HCT116 (cell line): ENCODE results near the gene PTPRA. TPM values are rescaled to one million over a fixed set of nuclear protein-coding genes. Genes with fewer than 3 reads are reported as not detected.

ENCODE experiments used
- ATAC-seq: fragments of 200-7000 bp; cut with Tn5 transposase; 2 replicates; pipeline ENCODE4 v1.9.1; 2020; ENCODE audit warnings: mild to moderate bottlenecking, moderate library complexity
- BruUV-seq: library from RNA; stranded (reverse); fragments of 400-500 nt; replicated peaks from 2 replicates; lab custom pipeline; 2021; lab: Mats Ljungman, UMichigan
- CTCF ChIA-PET: fragments of 300-600 bp; sonication (Branson Sonifier 250); formaldehyde crosslinking; loops from one replicate; lab custom pipeline; 2021; ENCODE audit warnings: antibody characterized with exemption; lab: Charles Lee
- POLR2A ChIA-PET: fragments of 300-600, 350-600 bp; sonication (Branson Sonifier 250); formaldehyde crosslinking; loops from one replicate; lab custom pipeline; 2021; ENCODE audit warnings: antibody characterized with exemption; lab: Charles Lee
- RAD21 ChIA-PET, 2 experiments: fragments of 300-600 bp; sonication (Branson Sonifier 250); formaldehyde crosslinking; loops; one replicate each; lab custom pipeline; 2023; ENCODE audit warnings: low total read pairs in 2 of 2; ENCODE audit not compliant: uncharacterized antibody in 2 of 2, unreplicated experiment in 2 of 2, low non-redundant PET in 1 of 2; lab: Charles Lee
- DNase-seq: peaks from one replicate; pipeline ENCODE4 v3.0.0-alpha.2; 2010; ENCODE audit warnings: low read depth, low spot score
- H2AFZ ChIP-seq: fragments of 200-600 bp; shearing (Covaris generic), sonication (generic); 2 replicates; pipeline ENCODE4 v1.6.1; 2017; ENCODE audit warnings: low read depth, mixed run types, mixed read lengths, antibody characterized with exemption, low read length; ENCODE audit not compliant: poor library complexity, severe bottlenecking
- H3K27ac ChIP-seq: 2 replicates; pipeline ENCODE4 v1.5.1; 2012; ENCODE audit warnings: low read depth, low read length
- H3K27me3 ChIP-seq: fragments of 200-600 bp; sonication (generic); 2 replicates; pipeline ENCODE4 v1.6.1; 2016; ENCODE audit warnings: mixed run types, low read length, mixed read lengths; ENCODE audit not compliant: insufficient read depth
- H3K36me3 ChIP-seq, 2 experiments: fragments of 200-500 bp in 1 of 2; fragments of 200-600 bp in 1 of 2; sonication (Bioruptor generic) in 1 of 2; sonication (generic) in 1 of 2; 2 replicates each; pipeline versions ENCODE4 v1.5.1 to v1.6.1; 2014 to 2016; ENCODE audit warnings: low read length in 2 of 2, inconsistent platforms in 1 of 2, mixed read lengths in 1 of 2, mixed run types in 1 of 2; ENCODE audit not compliant: insufficient read depth in 2 of 2, control insufficient read depth in 1 of 2
- H3K4me1 ChIP-seq, 2 experiments: fragments of 200-600 bp in 1 of 2; sonication (generic) in 1 of 2; 2 replicates each; pipeline versions ENCODE4 v1.5.1 to v1.6.1; 2012 to 2017; ENCODE audit warnings: low read length in 2 of 2, inconsistent platforms in 1 of 2, mild to moderate bottlenecking in 1 of 2, mixed read lengths in 1 of 2, mixed run types in 1 of 2, moderate library complexity in 1 of 2; ENCODE audit not compliant: insufficient read depth in 2 of 2, control insufficient read depth in 1 of 2
- H3K4me2 ChIP-seq: fragments of 200-600 bp; sonication (generic); 2 replicates; pipeline ENCODE4 v1.6.1; 2017; ENCODE audit warnings: mixed run types, low read length, mixed read lengths
- H3K4me3 ChIP-seq, 2 experiments: fragments of 200-600 bp in 1 of 2; sonication (generic) in 1 of 2; replicated peaks in 1 of 2; 2 replicates each; pipeline ENCODE4 v1.5.1; 2011 to 2016; ENCODE audit warnings: low read length in 2 of 2, control low read depth in 1 of 2, low read depth in 1 of 2, mild to moderate bottlenecking in 1 of 2, mixed read lengths in 1 of 2, mixed run types in 1 of 2
- H3K79me2 ChIP-seq: fragments of 200-600 bp; sonication (generic); 2 replicates; pipeline ENCODE4 v1.6.1; 2017; ENCODE audit warnings: mild to moderate bottlenecking, mixed run types, low read length, moderate library complexity, mixed read lengths; ENCODE audit not compliant: insufficient read depth
- H3K9ac ChIP-seq: fragments of 200-600 bp; sonication (generic); 2 replicates; pipeline ENCODE4 v1.6.1; 2016; ENCODE audit warnings: low read length, mixed read lengths
- H3K9me2 ChIP-seq: fragments of 200-600 bp; sonication (generic), shearing (Covaris generic); 2 replicates; pipeline ENCODE4 v1.6.1; 2017; ENCODE audit warnings: mixed run types, mild to moderate bottlenecking, moderate library complexity; ENCODE audit not compliant: insufficient read depth
- H3K9me3 ChIP-seq, 2 experiments: fragments of 200-500 bp in 1 of 2; fragments of 200-600 bp in 1 of 2; sonication (Bioruptor generic) in 1 of 2; sonication (generic) in 1 of 2; 2 replicates each; pipeline ENCODE4 v1.6.1; 2014 to 2017; ENCODE audit warnings: low read length in 2 of 2, mixed read lengths in 2 of 2, inconsistent platforms in 1 of 2, low read depth in 1 of 2, mild to moderate bottlenecking in 1 of 2, mixed run types in 1 of 2, moderate library complexity in 1 of 2; ENCODE audit not compliant: control insufficient read depth in 1 of 2, insufficient read depth in 1 of 2
- H4K20me1 ChIP-seq: fragments of 200-600 bp; sonication (generic), shearing (Covaris generic); 2 replicates; pipeline ENCODE4 v1.6.1; 2017; ENCODE audit warnings: mixed run types, mild to moderate bottlenecking, moderate library complexity; ENCODE audit not compliant: insufficient read depth
- CBX3 ChIP-seq: IDR thresholded peaks from 2 replicates; pipeline ENCODE4 v1.6.1; 2012; ENCODE audit warnings: low read depth
- EZH2 ChIP-seq: fragments of 200-600 bp; sonication (generic); IDR thresholded peaks from 2 replicates; pipeline ENCODE4 v1.6.1; 2017; ENCODE audit warnings: antibody characterized with exemption, mixed run types
- EZH2phosphoT487 ChIP-seq: fragments of 200-600 bp; IDR thresholded peaks from 2 replicates; pipeline ENCODE4 v1.6.1; 2018; ENCODE audit warnings: antibody characterized with exemption, borderline replicate concordance
- JUND ChIP-seq: IDR thresholded peaks from 2 replicates; pipeline ENCODE4 v1.6.1; 2012
- MAX ChIP-seq: IDR thresholded peaks from 2 replicates; pipeline ENCODE4 v1.6.1; 2012
- POLR2A ChIP-seq: IDR thresholded peaks from 2 replicates; pipeline ENCODE4 v1.7.0; 2011; ENCODE audit warnings: borderline replicate concordance; ENCODE audit not compliant: insufficient read depth, insufficient read length; ENCODE audit errors: extremely low read depth
- SP1 ChIP-seq: IDR thresholded peaks from 2 replicates; pipeline ENCODE4 v1.6.1; 2012; ENCODE audit warnings: low read depth
- intact Hi-C: fragments of 100-400 bp; cut with micrococcal nuclease; formaldehyde crosslinking; loops from 2 replicates; pipeline ENCODE4 v1.10.0; 2022
- total RNA-seq: library from RNA; stranded (reverse); gene quantifications from one replicate; pipeline ENCODE4 v1.2.1, GENCODE V29; 2021; ENCODE audit not compliant: unreplicated experiment
- TF ChIP-seq, protein P1 (sequence below), 3 experiments: fragments of 200-600 bp in 1 of 3; sonication (generic) in 1 of 3; IDR thresholded peaks in 2 of 3; conservative IDR thresholded peaks in 1 of 3; 2 replicates each; pipeline ENCODE4 v1.5.1; 2012 to 2017; ENCODE audit warnings: low read depth in 2 of 3, low read length in 2 of 3, antibody characterized with exemption in 1 of 3, borderline replicate concordance in 1 of 3, control low read depth in 1 of 3, mild to moderate bottlenecking in 1 of 3, mixed read lengths in 1 of 3, mixed run types in 1 of 3, moderate library complexity in 1 of 3; ENCODE audit not compliant: insufficient read depth in 1 of 3
- TF ChIP-seq, protein P2 (sequence below): IDR thresholded peaks from 2 replicates; pipeline ENCODE4 v1.6.1; 2012; ENCODE audit warnings: low read depth

The PTPRA gene
- total RNA-seq, 1 experiment from 2014 or later: 44.6 TPM

GRCh38 chr20:2998728-2999127 is 125.4 kb downstream of the PTPRA start:
- no TSS peak for BruUV-seq
- TF ChIP-seq POLR2A (no peak), JUND (no peak), CBX3 (no peak), EZH2 (no peak), MAX (no peak), SP1 (no peak), EZH2phosphoT487 (no peak)
- TF ChIP-seq, protein P1, sequence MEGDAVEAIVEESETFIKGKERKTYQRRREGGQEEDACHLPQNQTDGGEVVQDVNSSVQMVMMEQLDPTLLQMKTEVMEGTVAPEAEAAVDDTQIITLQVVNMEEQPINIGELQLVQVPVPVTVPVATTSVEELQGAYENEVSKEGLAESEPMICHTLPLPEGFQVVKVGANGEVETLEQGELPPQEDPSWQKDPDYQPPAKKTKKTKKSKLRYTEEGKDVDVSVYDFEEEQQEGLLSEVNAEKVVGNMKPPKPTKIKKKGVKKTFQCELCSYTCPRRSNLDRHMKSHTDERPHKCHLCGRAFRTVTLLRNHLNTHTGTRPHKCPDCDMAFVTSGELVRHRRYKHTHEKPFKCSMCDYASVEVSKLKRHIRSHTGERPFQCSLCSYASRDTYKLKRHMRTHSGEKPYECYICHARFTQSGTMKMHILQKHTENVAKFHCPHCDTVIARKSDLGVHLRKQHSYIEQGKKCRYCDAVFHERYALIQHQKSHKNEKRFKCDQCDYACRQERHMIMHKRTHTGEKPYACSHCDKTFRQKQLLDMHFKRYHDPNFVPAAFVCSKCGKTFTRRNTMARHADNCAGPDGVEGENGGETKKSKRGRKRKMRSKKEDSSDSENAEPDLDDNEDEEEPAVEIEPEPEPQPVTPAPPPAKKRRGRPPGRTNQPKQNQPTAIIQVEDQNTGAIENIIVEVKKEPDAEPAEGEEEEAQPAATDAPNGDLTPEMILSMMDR (IDR thresholded peaks at IDR 0.05 in 2 of 3, conservative IDR thresholded peaks at IDR 0.05 in 1 of 3; ENCODE audit: borderline replicate concordance in 1 of 3, insufficient read depth in 1 of 3, low read depth in 2 of 3, low read length in 2 of 3): no peak
- TF ChIP-seq, protein P2, sequence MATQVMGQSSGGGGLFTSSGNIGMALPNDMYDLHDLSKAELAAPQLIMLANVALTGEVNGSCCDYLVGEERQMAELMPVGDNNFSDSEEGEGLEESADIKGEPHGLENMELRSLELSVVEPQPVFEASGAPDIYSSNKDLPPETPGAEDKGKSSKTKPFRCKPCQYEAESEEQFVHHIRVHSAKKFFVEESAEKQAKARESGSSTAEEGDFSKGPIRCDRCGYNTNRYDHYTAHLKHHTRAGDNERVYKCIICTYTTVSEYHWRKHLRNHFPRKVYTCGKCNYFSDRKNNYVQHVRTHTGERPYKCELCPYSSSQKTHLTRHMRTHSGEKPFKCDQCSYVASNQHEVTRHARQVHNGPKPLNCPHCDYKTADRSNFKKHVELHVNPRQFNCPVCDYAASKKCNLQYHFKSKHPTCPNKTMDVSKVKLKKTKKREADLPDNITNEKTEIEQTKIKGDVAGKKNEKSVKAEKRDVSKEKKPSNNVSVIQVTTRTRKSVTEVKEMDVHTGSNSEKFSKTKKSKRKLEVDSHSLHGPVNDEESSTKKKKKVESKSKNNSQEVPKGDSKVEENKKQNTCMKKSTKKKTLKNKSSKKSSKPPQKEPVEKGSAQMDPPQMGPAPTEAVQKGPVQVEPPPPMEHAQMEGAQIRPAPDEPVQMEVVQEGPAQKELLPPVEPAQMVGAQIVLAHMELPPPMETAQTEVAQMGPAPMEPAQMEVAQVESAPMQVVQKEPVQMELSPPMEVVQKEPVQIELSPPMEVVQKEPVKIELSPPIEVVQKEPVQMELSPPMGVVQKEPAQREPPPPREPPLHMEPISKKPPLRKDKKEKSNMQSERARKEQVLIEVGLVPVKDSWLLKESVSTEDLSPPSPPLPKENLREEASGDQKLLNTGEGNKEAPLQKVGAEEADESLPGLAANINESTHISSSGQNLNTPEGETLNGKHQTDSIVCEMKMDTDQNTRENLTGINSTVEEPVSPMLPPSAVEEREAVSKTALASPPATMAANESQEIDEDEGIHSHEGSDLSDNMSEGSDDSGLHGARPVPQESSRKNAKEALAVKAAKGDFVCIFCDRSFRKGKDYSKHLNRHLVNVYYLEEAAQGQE: no peak
- TF ChIP-seq, all 23 proteins: peak for 0
- RAD21 ChIA-PET: no interaction called here
- CTCF ChIA-PET: interaction anchor here (0.6 kb wide), 1 partner anchor 130 kb away, joined by 3 read pairs; no protein-coding TSS in a partner anchor
- Histone ChIP-seq H3K9me2 (no peaks in the 10 kb centered on the region), H3K9ac (no peak overlapping the region), H3K79me2 (no peaks in the 10 kb centered on the region), H3K27me3 (no peaks in the 10 kb centered on the region), H3K4me3 (no peak overlapping the region), H3K4me2 (no peak overlapping the region), H3K9me3 (no peaks in the 10 kb centered on the region), H3K36me3 (peaks cover 0 to 8% of the 10 kb centered on the region in 2 experiments; a peak in 2 of 4 replicates), H3K27ac (no peak overlapping the region), H4K20me1 (no peaks in the 10 kb centered on the region), H2AFZ (no peak overlapping the region), H3K4me1 (no peaks in the 10 kb centered on the region)
- no peak for DNase-seq
- POLR2A ChIA-PET: no interaction called here
- ATAC-seq: no peak
- intact Hi-C loops: no loop called here
